GM23338 (cell line): Measurements from ENCODE around the gene VKORC1L1. TPM values are rescaled to one million over a fixed set of nuclear protein-coding genes. Genes with fewer than 3 reads are reported as not detected.
"Not testable (repeated sequence)": the region's sequence is repeated elsewhere in the genome, so short reads cannot be mapped to it uniquely, and the experiment has no call there.

ENCODE experiments used
- ATAC-seq: fragments of 200-7000 bp; cut with Tn5 transposase; 3 replicates; pipeline ENCODE4 v1.9.1; 2020
- DNase-seq: peaks from one replicate; pipeline ENCODE4 v3.0.0-alpha.2; 2015; ENCODE audit warnings: low spot score
- H2AFZ ChIP-seq: fragments of 200-600 bp; sonication (generic); 2 replicates; pipeline ENCODE4 v1.8.0; 2016; ENCODE audit warnings: antibody characterized with exemption, mild to moderate bottlenecking, moderate library complexity
- H3F3A ChIP-seq: fragments of 200-600 bp; sonication (generic); replicated peaks from 2 replicates; pipeline ENCODE4 v1.8.0; 2017; ENCODE audit warnings: antibody characterized with exemption, mixed run types, low read depth
- H3K27ac ChIP-seq: fragments of 200-600 bp; sonication (generic); 2 replicates; pipeline ENCODE4 v1.6.1; 2016; ENCODE audit warnings: low read depth
- H3K27me3 ChIP-seq: fragments of 200-600 bp; sonication (generic); 2 replicates; pipeline ENCODE4 v1.8.0; 2016; ENCODE audit warnings: mild to moderate bottlenecking, mixed run types, moderate library complexity; ENCODE audit not compliant: insufficient read depth
- H3K36me3 ChIP-seq: fragments of 200-600 bp; sonication (generic); 2 replicates; pipeline ENCODE4 v1.8.0; 2016; ENCODE audit warnings: mild to moderate bottlenecking; ENCODE audit not compliant: insufficient read depth
- H3K4me1 ChIP-seq: fragments of 200-600 bp; sonication (generic); 2 replicates; pipeline ENCODE4 v1.8.0; 2016; ENCODE audit warnings: mild to moderate bottlenecking, moderate library complexity; ENCODE audit not compliant: insufficient read depth
- H3K4me2 ChIP-seq: fragments of 200-600 bp; sonication (generic); 2 replicates; pipeline ENCODE4 v1.7.1; 2017; ENCODE audit warnings: mixed run types
- H3K4me3 ChIP-seq: fragments of 200-600 bp; sonication (generic); 2 replicates; pipeline ENCODE4 v1.6.1; 2016; ENCODE audit warnings: mixed run types
- H3K79me2 ChIP-seq: fragments of 200-600 bp; sonication (generic); replicated peaks from 2 replicates; pipeline ENCODE4 v1.8.0; 2017; ENCODE audit warnings: mild to moderate bottlenecking; ENCODE audit not compliant: insufficient read depth
- H3K9me2 ChIP-seq: fragments of 200-600 bp; sonication (generic); 2 replicates; pipeline ENCODE4 v1.8.0; 2017; ENCODE audit not compliant: insufficient read depth
- H4K20me1 ChIP-seq: fragments of 200-600 bp; sonication (generic); replicated peaks from 2 replicates; pipeline ENCODE4 v1.8.0; 2017; ENCODE audit warnings: mild to moderate bottlenecking; ENCODE audit not compliant: insufficient read depth
- H3K27ac Mint-ChIP-seq: 2 replicates; pipeline ENCODE4 v1.8.0; 2020; ENCODE audit warnings: inconsistent platforms, mild to moderate bottlenecking, moderate library complexity, mixed read lengths
- H3K27me3 Mint-ChIP-seq: 3 replicates; pipeline ENCODE4 v1.8.0; 2022; ENCODE audit warnings: low read depth, mild to moderate bottlenecking, moderate library complexity, mixed read lengths, inconsistent platforms; ENCODE audit not compliant: insufficient read depth, poor library complexity
- H3K36me3 Mint-ChIP-seq: 3 replicates; pipeline ENCODE4 v1.8.0; 2021; ENCODE audit warnings: low read depth, mild to moderate bottlenecking, inconsistent platforms, moderate library complexity, mixed read lengths
- H3K4me1 Mint-ChIP-seq: 3 replicates; pipeline ENCODE4 v1.8.0; 2020; ENCODE audit warnings: mild to moderate bottlenecking, inconsistent platforms, mixed read lengths
- H3K4me3 Mint-ChIP-seq: 3 replicates; pipeline ENCODE4 v1.8.0; 2021; ENCODE audit warnings: moderate library complexity, mild to moderate bottlenecking, inconsistent platforms, mixed read lengths
- H3K9me3 Mint-ChIP-seq: 3 replicates; pipeline ENCODE4 v1.8.0; 2020; ENCODE audit warnings: moderate library complexity, mild to moderate bottlenecking, inconsistent platforms, mixed read lengths
- polyA plus RNA-seq: library from polyadenylated mRNA; unstranded; fragments of >200 nt; fragmentation: Nextera tagmentation; extraction: Ambion mirVana; gene quantifications from 2 replicates; pipeline ENCODE4 v1.2.1, GENCODE V29; 2016
- total RNA-seq: library from RNA; depleted of rRNA; stranded (reverse); fragments of >200 nt; shearing (Covaris generic); gene quantifications from 2 replicates; pipeline ENCODE4 v1.2.3, GENCODE V29; 2014
- TF ChIP-seq, protein P1 (sequence below): fragments of 250-450 bp; sonication (Bioruptor Pico); IDR thresholded peaks from 2 replicates; pipeline ENCODE4 v1.5.0; 2020; ENCODE audit warnings: mild to moderate bottlenecking, moderate library complexity

Gene VKORC1L1
- total and polyA plus RNA-seq, 2 experiments from 2014 or later, result 21.5 to 30.3 TPM

DNA sequence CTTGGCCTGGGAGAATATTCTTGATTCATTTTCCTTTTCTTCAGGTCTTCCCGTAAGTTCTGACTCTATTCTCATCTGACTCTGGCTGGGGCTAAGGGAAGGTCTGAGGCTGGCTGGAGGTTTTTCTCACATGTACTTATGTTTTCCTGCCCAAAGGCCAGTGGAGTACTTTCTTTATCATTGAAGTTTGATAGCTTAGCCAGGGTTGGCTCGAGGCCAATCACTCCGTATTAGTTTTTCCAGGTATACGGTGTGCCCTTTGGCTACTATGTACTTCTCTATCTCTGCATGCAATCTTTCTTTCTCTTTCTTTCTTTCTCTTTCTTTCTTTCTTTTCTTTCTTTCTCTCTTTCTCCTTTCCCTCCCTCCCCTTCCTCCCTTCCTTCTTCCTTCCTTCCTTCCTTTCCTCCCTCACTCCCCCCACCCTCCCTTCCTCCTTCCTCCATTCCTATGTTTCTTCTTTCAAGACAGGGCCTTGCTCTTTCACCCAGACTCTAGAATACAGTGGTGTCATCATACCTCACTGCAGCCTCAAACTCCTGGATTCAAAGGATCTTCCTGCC, 26.8 kb upstream of the VKORC1L1 start (continued):
- TF ChIP-seq, protein P1, sequence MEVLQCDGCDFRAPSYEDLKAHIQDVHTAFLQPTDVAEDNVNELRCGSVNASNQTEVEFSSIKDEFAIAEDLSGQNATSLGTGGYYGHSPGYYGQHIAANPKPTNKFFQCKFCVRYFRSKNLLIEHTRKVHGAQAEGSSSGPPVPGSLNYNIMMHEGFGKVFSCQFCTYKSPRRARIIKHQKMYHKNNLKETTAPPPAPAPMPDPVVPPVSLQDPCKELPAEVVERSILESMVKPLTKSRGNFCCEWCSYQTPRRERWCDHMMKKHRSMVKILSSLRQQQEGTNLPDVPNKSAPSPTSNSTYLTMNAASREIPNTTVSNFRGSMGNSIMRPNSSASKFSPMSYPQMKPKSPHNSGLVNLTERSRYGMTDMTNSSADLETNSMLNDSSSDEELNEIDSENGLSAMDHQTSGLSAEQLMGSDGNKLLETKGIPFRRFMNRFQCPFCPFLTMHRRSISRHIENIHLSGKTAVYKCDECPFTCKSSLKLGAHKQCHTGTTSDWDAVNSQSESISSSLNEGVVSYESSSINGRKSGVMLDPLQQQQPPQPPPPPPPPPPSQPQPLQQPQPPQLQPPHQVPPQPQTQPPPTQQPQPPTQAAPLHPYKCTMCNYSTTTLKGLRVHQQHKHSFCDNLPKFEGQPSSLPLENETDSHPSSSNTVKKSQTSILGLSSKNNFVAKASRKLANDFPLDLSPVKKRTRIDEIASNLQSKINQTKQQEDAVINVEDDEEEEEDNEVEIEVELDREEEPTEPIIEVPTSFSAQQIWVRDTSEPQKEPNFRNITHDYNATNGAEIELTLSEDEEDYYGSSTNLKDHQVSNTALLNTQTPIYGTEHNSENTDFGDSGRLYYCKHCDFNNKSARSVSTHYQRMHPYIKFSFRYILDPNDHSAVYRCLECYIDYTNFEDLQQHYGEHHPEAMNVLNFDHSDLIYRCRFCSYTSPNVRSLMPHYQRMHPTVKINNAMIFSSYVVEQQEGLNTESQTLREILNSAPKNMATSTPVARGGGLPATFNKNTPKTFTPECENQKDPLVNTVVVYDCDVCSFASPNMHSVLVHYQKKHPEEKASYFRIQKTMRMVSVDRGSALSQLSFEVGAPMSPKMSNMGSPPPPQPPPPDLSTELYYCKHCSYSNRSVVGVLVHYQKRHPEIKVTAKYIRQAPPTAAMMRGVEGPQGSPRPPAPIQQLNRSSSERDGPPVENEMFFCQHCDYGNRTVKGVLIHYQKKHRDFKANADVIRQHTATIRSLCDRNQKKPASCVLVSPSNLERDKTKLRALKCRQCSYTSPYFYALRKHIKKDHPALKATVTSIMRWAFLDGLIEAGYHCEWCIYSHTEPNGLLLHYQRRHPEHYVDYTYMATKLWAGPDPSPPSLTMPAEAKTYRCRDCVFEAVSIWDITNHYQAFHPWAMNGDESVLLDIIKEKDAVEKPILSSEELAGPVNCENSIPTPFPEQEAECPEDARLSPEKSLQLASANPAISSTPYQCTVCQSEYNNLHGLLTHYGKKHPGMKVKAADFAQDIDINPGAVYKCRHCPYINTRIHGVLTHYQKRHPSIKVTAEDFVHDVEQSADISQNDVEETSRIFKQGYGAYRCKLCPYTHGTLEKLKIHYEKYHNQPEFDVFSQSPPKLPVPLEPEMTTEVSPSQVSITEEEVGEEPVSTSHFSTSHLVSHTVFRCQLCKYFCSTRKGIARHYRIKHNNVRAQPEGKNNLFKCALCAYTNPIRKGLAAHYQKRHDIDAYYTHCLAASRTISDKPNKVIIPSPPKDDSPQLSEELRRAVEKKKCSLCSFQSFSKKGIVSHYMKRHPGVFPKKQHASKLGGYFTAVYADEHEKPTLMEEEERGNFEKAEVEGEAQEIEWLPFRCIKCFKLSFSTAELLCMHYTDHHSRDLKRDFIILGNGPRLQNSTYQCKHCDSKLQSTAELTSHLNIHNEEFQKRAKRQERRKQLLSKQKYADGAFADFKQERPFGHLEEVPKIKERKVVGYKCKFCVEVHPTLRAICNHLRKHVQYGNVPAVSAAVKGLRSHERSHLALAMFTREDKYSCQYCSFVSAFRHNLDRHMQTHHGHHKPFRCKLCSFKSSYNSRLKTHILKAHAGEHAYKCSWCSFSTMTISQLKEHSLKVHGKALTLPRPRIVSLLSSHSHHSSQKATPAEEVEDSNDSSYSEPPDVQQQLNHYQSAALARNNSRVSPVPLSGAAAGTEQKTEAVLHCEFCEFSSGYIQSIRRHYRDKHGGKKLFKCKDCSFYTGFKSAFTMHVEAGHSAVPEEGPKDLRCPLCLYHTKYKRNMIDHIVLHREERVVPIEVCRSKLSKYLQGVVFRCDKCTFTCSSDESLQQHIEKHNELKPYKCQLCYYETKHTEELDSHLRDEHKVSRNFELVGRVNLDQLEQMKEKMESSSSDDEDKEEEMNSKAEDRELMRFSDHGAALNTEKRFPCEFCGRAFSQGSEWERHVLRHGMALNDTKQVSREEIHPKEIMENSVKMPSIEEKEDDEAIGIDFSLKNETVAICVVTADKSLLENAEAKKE (CRISPR knock-in tag), result no peak

DNA sequence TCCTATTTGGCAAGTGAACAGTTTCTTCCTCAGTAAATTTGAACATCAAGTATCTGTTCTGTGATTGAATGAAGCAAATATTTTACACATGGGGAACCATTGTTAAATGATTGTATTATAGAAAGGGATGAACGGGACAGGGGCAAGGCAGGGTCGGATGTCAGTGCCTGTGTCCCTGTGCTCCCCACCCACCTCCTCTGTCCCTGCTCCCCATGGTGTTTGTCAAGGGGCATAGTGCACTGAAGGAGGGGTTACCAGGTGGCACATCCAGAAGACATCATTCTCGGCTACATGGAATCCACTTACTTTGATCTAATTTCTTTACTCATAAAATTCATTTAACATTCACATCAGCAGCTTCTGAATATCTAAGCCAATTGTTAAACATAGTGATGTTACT, 19.4 kb upstream of the VKORC1L1 start:
- H4K20me1 ChIP-seq, result not testable (repeated sequence)

DNA sequence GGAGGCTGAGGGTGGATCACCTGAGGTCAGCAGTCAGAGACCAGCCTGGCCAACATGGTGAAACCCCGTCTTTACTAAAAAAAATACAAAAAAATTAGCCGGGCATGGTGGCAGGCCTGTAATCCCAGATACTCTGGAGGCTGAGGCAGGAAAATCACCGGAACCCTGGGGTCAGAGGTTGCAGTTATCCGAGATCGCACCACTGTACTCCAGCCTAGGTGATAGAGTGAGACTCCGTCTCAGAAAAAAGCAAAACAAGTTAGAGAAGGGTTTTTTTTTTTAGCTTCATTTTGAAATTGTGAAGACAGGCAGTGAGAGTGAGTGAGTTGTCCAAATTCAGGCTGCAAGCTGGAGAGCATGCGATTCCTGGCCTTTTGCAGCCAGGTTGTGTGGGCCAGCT, 19.0 kb upstream of the VKORC1L1 start:
- H3K4me1 Mint-ChIP-seq, H3K4me1 ChIP-seq, H3F3A ChIP-seq, H3K36me3 Mint-ChIP-seq, ATAC-seq, H3K9me2 ChIP-seq, H3K4me2 ChIP-seq, H3K4me3 Mint-ChIP-seq, H3K36me3 ChIP-seq, H3K4me3 ChIP-seq, DNase-seq, H3K27me3 ChIP-seq, H2AFZ ChIP-seq, H3K27ac ChIP-seq, H3K79me2 ChIP-seq, H3K27ac Mint-ChIP-seq, H3K9me3 Mint-ChIP-seq, H4K20me1 ChIP-seq, H3K27me3 Mint-ChIP-seq: not testable (repeated sequence)

More for the DNA sequence above, 19.4 kb upstream of the VKORC1L1 start:
- not testable (repeated sequence) for ATAC-seq, DNase-seq, H3K4me3 Mint-ChIP-seq, H3K27ac ChIP-seq, H3F3A ChIP-seq, H3K36me3 Mint-ChIP-seq, H2AFZ ChIP-seq, H3K4me3 ChIP-seq, H3K9me3 Mint-ChIP-seq, H3K4me1 Mint-ChIP-seq, H3K27ac Mint-ChIP-seq, H3K4me1 ChIP-seq, H3K4me2 ChIP-seq, H3K27me3 Mint-ChIP-seq, H3K27me3 ChIP-seq, H3K79me2 ChIP-seq, H3K36me3 ChIP-seq, H3K9me2 ChIP-seq

DNA sequence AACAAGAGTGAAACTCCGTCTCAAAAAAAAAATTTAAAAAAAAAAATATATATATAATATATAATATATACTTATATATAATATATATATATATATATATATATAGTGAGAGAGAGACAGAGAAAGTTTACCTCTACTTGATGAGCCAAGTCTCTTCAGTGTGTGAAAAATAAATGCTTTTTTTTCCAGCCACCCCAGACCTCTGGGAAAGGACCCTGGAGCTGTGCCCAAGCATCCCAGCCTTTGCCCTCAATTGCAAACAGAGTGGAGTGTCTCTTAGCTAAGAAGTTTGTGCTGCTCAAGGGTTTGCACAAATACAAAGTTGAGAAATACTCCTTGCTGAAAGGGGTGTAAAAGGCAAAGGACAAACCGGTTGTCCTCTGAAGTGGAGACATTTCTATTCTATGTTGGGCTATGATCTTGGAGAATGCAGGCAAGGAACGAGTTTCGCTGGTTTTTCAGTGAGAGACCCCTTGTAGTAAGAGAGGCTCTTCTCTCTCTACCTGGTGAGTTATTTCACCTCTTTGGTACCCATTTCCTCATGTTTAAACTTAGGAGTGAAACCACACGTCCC, 15.5 kb upstream of the VKORC1L1 start:
- not testable (repeated sequence) for H3K4me1 Mint-ChIP-seq, H3K4me1 ChIP-seq, H3K27ac Mint-ChIP-seq, H3K9me3 Mint-ChIP-seq, H3K36me3 Mint-ChIP-seq, H4K20me1 ChIP-seq, H3K4me3 Mint-ChIP-seq, H3K4me3 ChIP-seq, H2AFZ ChIP-seq, H3K9me2 ChIP-seq, H3F3A ChIP-seq, H3K27me3 Mint-ChIP-seq, H3K4me2 ChIP-seq, DNase-seq, ATAC-seq, H3K27ac ChIP-seq, H3K27me3 ChIP-seq, H3K36me3 ChIP-seq, H3K79me2 ChIP-seq

DNA sequence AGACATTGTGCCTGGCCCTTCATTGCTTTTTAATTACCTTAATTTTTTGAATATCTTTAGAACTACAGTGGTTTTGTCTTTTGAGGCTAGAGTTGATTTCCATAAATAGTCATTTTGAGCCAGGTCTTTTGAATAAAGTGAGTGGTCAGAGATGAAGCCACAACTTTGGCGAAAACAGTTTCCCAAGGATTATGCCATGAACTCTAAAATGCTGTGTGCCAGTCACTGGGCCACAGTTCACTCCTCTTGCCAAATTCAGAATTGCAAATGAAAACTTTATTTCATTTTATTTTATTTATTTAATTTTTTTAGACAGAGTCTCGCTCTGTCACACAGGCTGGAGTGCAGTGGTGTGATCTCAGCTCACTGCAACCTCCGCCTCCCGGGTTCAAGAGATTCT, 14.2 kb upstream of the VKORC1L1 start:
- DNase-seq, H3K9me3 Mint-ChIP-seq, H3K4me1 ChIP-seq, H3K27me3 Mint-ChIP-seq, H3K4me1 Mint-ChIP-seq, H3K4me3 Mint-ChIP-seq, H3K36me3 ChIP-seq, H3K4me2 ChIP-seq, H4K20me1 ChIP-seq, ATAC-seq, H3K27ac Mint-ChIP-seq, H3K36me3 Mint-ChIP-seq, H3F3A ChIP-seq, H3K9me2 ChIP-seq, H2AFZ ChIP-seq, H3K79me2 ChIP-seq, H3K27ac ChIP-seq, H3K4me3 ChIP-seq, H3K27me3 ChIP-seq: not testable (repeated sequence)
